Fibroblast of the aortic adventitia (primary cell): Measurements from ENCODE around the gene RABIF. TPM values are rescaled to one million over a fixed set of nuclear protein-coding genes. Genes with fewer than 3 reads are reported as not detected.
"Not testable (repeated sequence)": the region's sequence is repeated elsewhere in the genome, so short reads cannot be mapped to it uniquely, and the experiment has no call there.

Source experiments
- DNase-seq: peaks from one replicate; pipeline ENCODE4 v3.0.0-alpha.2; 2010; ENCODE audit warnings: low read depth
- H3K4me3 ChIP-seq: 2 replicates; pipeline ENCODE4 v1.5.1; 2011; ENCODE audit warnings: low read depth, mild to moderate bottlenecking, control low read depth, low read length, moderate library complexity
- total RNA-seq: library from RNA; depleted of rRNA; stranded (reverse); fragments of >200 nt; gene quantifications from 2 replicates; pipeline ENCODE4 v1.2.3, GENCODE V29; 2012; ENCODE audit warnings: low replicate concordance
- TF ChIP-seq, protein P1 (sequence below): IDR thresholded peaks from 2 replicates; pipeline ENCODE4 v1.5.1; 2011; ENCODE audit warnings: mild to moderate bottlenecking, low read length, control low read depth, inconsistent platforms; ENCODE audit not compliant: insufficient read depth

Gene RABIF
- total RNA-seq: 1.3 and 10.9 TPM in 2 replicates

DNA sequence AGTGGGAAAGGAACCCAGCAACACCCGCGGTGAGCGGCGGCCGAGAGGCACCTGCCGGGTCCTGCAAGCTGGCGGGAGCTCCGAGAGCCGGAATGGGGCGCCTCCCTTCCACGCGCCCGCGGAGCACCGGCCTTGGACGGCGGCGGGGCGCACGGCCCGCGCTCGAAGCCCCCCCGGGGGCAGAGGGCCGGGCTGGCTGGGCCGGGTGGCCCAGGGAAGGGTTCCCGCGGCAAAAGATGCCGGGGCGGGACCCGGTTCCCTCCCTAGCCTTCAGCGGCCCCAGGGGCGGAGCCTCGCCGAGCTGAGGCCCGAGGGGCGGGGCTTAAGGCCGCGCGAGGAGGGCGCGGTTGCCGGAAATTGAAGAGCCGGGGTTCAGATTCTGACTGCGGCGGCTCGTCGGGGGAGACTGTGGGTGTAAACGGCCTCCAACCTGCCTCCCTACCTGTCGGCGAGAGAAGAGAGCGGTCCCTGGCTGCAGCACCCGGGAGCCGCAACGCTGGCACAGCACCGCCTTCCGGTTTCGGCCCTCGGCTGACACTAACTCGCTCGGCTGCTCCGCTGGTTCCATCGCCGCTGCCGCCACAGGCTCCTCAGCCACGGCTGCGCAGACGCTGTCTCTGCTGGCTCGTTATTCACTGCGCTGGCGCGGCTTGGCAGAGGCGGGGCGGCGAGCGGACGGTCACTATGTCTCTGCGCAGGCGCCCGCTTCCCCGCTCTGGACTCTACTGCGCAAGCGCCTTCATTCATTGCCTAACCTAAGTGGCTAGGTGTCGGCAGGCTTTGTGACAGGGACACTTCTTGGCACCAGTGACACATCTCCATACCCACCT is at the start of gene RABIF:
TSS of gene RABIF (minus strand) at position 619 of the 830 bp plus-strand sequence. CDS start at position 568, 51 bp downstream.
- DNase-seq: peak; percentile 92
- TF ChIP-seq, protein P1, sequence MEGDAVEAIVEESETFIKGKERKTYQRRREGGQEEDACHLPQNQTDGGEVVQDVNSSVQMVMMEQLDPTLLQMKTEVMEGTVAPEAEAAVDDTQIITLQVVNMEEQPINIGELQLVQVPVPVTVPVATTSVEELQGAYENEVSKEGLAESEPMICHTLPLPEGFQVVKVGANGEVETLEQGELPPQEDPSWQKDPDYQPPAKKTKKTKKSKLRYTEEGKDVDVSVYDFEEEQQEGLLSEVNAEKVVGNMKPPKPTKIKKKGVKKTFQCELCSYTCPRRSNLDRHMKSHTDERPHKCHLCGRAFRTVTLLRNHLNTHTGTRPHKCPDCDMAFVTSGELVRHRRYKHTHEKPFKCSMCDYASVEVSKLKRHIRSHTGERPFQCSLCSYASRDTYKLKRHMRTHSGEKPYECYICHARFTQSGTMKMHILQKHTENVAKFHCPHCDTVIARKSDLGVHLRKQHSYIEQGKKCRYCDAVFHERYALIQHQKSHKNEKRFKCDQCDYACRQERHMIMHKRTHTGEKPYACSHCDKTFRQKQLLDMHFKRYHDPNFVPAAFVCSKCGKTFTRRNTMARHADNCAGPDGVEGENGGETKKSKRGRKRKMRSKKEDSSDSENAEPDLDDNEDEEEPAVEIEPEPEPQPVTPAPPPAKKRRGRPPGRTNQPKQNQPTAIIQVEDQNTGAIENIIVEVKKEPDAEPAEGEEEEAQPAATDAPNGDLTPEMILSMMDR: peak; percentile 47

DNA sequence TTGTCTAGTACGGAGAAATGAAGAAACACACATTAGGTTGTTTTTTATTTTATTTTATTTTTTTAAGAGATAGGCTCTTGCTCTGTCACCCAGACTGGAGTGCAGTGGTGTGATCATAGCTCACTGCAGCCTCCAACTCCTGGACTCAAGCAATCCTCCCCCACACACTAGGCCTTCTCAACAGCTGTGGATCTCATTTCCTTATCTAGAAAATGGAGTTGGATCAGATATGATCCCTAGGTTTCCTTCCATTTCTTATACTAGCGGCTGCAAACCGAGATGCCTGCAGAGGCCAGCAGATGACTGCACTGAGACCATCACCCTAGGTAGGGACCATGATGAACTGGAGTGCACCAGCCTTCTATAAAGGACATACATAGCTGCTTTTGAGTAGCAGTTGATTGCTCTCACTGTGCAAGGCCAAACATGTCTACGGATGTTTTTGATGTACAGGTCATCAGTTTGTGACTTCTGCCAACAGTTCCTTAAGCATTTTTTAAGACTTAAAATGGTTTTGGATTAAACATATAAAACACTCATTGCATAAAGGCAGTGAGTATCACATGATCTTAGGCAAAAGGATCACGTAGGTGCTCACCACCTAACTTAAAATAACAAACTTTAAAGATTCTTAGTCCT is 49.5 kb upstream of the RABIF start:
- no peak for DNase-seq
- TF ChIP-seq, protein P1: no peak
- H3K4me3 ChIP-seq: no peak overlapping the region

More for the DNA sequence above, at the start of gene RABIF:
- peak within 1 kb of the TSS; percentile 88 for H3K4me3 ChIP-seq

DNA sequence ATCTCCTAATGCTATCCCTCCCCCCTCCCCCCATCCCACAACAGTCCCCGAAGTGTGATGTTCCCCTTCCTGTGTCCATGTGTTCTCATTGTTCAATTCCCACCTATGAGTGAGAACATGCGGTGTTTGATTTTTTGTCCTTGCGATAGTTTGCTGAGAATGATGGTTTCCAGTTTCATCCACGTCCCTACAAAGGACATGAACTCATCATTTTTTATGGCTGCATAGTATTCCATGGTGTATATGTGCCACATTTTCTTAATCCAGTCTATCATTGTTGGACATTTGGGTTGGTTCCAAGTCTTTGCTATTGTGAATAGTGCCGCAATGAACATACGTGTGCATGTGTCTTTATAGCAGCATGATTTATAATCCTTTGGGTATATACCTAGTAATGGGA is 47.5 kb upstream of the RABIF start:
- DNase-seq, H3K4me3 ChIP-seq: not testable (repeated sequence)

DNA sequence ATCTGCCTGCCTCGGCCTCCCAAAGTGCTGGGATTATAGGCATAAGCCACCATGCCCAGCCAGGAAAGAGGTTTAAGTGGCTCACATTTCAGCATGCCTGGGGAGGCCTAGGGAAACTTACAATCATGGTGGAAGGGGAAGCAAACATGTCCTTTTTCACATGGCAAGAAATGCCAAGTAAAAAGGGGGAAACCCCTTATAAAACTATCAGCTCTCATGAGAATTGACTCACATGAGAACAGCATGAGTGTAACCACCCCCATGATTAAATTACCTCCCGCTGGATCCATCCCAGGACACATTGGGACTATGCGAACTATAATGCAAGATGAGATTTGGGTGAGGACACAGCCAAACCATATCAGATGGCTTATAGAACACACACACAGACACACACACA is 46.9 kb upstream of the RABIF start:
- DNase-seq: no peak

DNA sequence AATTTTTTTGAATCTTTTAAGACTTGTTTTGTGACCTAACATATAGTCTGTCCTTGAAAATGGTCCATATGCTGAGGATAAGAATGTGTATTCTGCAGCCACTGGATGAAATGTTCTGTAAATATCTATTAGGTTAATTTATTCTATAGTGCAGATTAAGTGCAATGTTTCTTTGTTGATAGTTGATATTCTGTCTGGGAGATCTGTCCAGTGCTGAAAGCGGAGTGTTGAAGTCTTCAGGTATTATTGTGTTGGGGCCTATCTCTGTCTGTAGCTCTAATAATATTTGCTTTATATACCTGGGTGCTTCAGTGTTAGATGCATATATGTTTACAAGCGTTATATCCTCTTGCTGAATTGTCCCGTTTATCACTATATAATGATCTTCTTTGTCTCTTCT is 45.8 kb upstream of the RABIF start:
- DNase-seq: no peak
- TF ChIP-seq, protein P1: no peak
- H3K4me3 ChIP-seq: no peak overlapping the region

More for the DNA sequence above, 46.9 kb upstream of the RABIF start:
- TF ChIP-seq, protein P1: no peak
- H3K4me3 ChIP-seq: no peak overlapping the region

DNA sequence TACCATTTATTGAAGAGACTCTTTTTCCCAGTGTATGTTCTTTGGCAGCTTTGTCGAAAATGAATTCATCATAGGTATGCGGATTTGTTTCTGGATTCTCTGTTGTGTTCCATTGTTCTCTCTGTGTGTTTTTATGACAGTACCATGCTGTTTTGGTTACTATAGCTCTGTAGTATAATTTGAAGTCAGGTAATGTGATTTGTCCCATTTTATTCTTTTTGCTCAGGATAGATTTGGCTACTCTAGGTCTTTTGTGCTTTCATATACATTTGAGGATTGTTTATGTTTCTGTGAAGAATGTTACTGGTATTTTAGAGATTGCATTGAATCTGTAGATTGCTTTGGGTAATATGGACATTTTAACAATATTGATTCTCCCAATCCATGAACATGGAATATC is 43.5 kb upstream of the RABIF start:
- no peak for DNase-seq
- TF ChIP-seq, protein P1: no peak
- no peak overlapping the region for H3K4me3 ChIP-seq
